Loucy (cell line): ENCODE results near the gene MX2.

Experiments
- H2AFZ ChIP-seq: fragments of 200-600 bp; sonication (generic); 2 replicates; pipeline ENCODE4 v1.6.0; 2016; ENCODE audit warnings: antibody characterized with exemption, mild to moderate bottlenecking, low read length, moderate library complexity
- H3F3A ChIP-seq: fragments of 200-600 bp; 2 replicates; pipeline ENCODE4 v1.6.0; 2016; ENCODE audit warnings: antibody characterized with exemption, low read depth, mild to moderate bottlenecking
- H3K27me3 ChIP-seq: fragments of 200-600 bp; sonication (generic); 2 replicates; pipeline ENCODE4 v1.6.1; 2014; ENCODE audit warnings: low read length, mild to moderate bottlenecking; ENCODE audit not compliant: insufficient read depth, poor library complexity, severe bottlenecking
- H3K36me3 ChIP-seq: fragments of 200-600 bp; sonication (generic); 2 replicates; pipeline ENCODE4 v1.6.1; 2016; ENCODE audit warnings: low read length; ENCODE audit not compliant: insufficient read depth
- H3K4me1 ChIP-seq: fragments of 200-600 bp; sonication (generic); 2 replicates; pipeline ENCODE4 v1.5.1; 2014; ENCODE audit warnings: low read length, mild to moderate bottlenecking; ENCODE audit not compliant: insufficient read depth, poor library complexity, severe bottlenecking
- H3K4me2 ChIP-seq: fragments of 200-600 bp; sonication (generic); 2 replicates; pipeline ENCODE4 v1.6.0; 2014; ENCODE audit warnings: antibody characterized with exemption, low read length, low read depth, mild to moderate bottlenecking; ENCODE audit not compliant: poor library complexity, severe bottlenecking
- H3K4me3 ChIP-seq: fragments of 200-600 bp; sonication (generic); 2 replicates; pipeline ENCODE4 v1.5.1; 2014; ENCODE audit warnings: low read length, mild to moderate bottlenecking, mixed read lengths; ENCODE audit not compliant: poor library complexity, severe bottlenecking
- H3K79me2 ChIP-seq: fragments of 200-600 bp; sonication (generic); 2 replicates; pipeline ENCODE4 v1.6.1; 2014; ENCODE audit warnings: low read length; ENCODE audit not compliant: insufficient read depth
- H3K9ac ChIP-seq: fragments of 200-600 bp; sonication (generic); 2 replicates; pipeline ENCODE4 v1.6.0; 2014; ENCODE audit warnings: mild to moderate bottlenecking, low read depth, low read length, moderate library complexity; ENCODE audit not compliant: poor library complexity, severe bottlenecking
- H3K9me2 ChIP-seq: fragments of 200-600 bp; sonication (generic); replicated peaks from 2 replicates; pipeline ENCODE4 v1.6.1; 2016; ENCODE audit warnings: low read depth, low read length, mixed read lengths
- H3K9me3 ChIP-seq: fragments of 200-600 bp; sonication (generic); 2 replicates; pipeline ENCODE4 v1.6.1; 2014; ENCODE audit warnings: mild to moderate bottlenecking, antibody characterized with exemption, low read length, low read depth; ENCODE audit not compliant: insufficient read depth
- H4K20me1 ChIP-seq: fragments of 200-600 bp; sonication (generic); 2 replicates; pipeline ENCODE4 v1.6.0; 2014; ENCODE audit warnings: antibody characterized with exemption, low read length, mild to moderate bottlenecking; ENCODE audit not compliant: insufficient read depth, poor library complexity, severe bottlenecking
- CTCF ChIP-seq: fragments of 200-600 bp; sonication (generic); conservative IDR thresholded peaks from 2 replicates; pipeline ENCODE4 v1.5.1; 2014; ENCODE audit warnings: mild to moderate bottlenecking, antibody characterized with exemption, low read length
- EZH2phosphoT487 ChIP-seq: fragments of 200-600 bp; IDR thresholded peaks from 2 replicates; pipeline ENCODE4 v1.6.1; 2018; ENCODE audit warnings: antibody characterized with exemption, mild to moderate bottlenecking, moderate library complexity, borderline replicate concordance

MX2 gene

GRCh38 chr21:41326414-41327080 is 35.3 kb upstream of the MX2 start:
- no peaks in the 10 kb centered on the region for H3K4me1 ChIP-seq
- H3K4me2 ChIP-seq = no peak overlapping the region
- H3F3A ChIP-seq = no peaks in the 10 kb centered on the region
- H4K20me1 ChIP-seq = no peaks in the 10 kb centered on the region
- H3K9ac ChIP-seq = no peak overlapping the region
- TF ChIP-seq CTCF (no peak), EZH2phosphoT487 (no peak)
- H3K4me3 ChIP-seq = no peak overlapping the region
- H2AFZ ChIP-seq = no peak overlapping the region
- no peaks in the 10 kb centered on the region for H3K9me3 ChIP-seq
- no peaks in the 10 kb centered on the region for H3K79me2 ChIP-seq
- H3K36me3 ChIP-seq = no peaks in the 10 kb centered on the region
- no peaks in the 10 kb centered on the region for H3K27me3 ChIP-seq
- no peaks in the 10 kb centered on the region for H3K9me2 ChIP-seq

GRCh38 chr21:41327753-41328152 is 34.1 kb upstream of the MX2 start:
- Histone ChIP-seq H3K9me2 (no peaks in the 10 kb centered on the region), H3K4me2 (no peak overlapping the region), H4K20me1 (no peaks in the 10 kb centered on the region), H3K36me3 (no peaks in the 10 kb centered on the region), H3K79me2 (no peaks in the 10 kb centered on the region), H3K4me1 (no peaks in the 10 kb centered on the region), H3F3A (no peaks in the 10 kb centered on the region), H3K27me3 (no peaks in the 10 kb centered on the region), H3K9me3 (no peaks in the 10 kb centered on the region), H2AFZ (no peak overlapping the region), H3K9ac (no peak overlapping the region), H3K4me3 (no peak overlapping the region)
- TF ChIP-seq CTCF (no peak), EZH2phosphoT487 (no peak)

GRCh38 chr21:41328660-41329607 is 32.9 kb upstream of the MX2 start:
- Histone ChIP-seq H3K79me2 (no peaks in the 10 kb centered on the region), H3F3A (no peaks in the 10 kb centered on the region), H3K9me3 (peaks cover 2% of the 10 kb centered on the region; the same call in 1 of the 2 replicates), H3K4me3 (no peak overlapping the region), H3K4me2 (no peak overlapping the region), H3K9ac (no peak overlapping the region), H3K36me3 (no peaks in the 10 kb centered on the region), H3K4me1 (no peaks in the 10 kb centered on the region), H3K27me3 (no peaks in the 10 kb centered on the region), H3K9me2 (no peaks in the 10 kb centered on the region), H4K20me1 (no peaks in the 10 kb centered on the region), H2AFZ (no peak overlapping the region)
- TF ChIP-seq CTCF = no peak
- no peak for TF ChIP-seq EZH2phosphoT487
